OCI-LY7 (cell line): ENCODE measurements around the gene PLEKHF1.

ENCODE experiments used
- CTCF ChIP-seq: fragments of 200-600 bp; sonication (generic); conservative IDR thresholded peaks from 2 replicates; pipeline ENCODE4 v1.5.1; 2014; ENCODE audit warnings: mild to moderate bottlenecking, antibody characterized with exemption, low read length, moderate library complexity, mixed read lengths
- EZH2phosphoT487 ChIP-seq: fragments of 200-600 bp; sonication (generic); IDR thresholded peaks from 2 replicates; pipeline ENCODE4 v1.6.1; 2018; ENCODE audit warnings: low read depth, borderline replicate concordance, mild to moderate bottlenecking, mixed run types, antibody characterized with exemption, low read length, moderate library complexity, mixed read lengths

- TF ChIP-seq CTCF (no peak), EZH2phosphoT487 (no peak)
Measured at GRCh38 chr19:29699861-29700260, 34.6 kb downstream of the PLEKHF1 start.
